ENCODE measurements around the gene STKLD1. TPM values are rescaled to one million over a fixed set of nuclear protein-coding genes. Genes with fewer than 3 reads are reported as not detected.
"Not testable (repeated sequence)": the region's sequence is repeated elsewhere in the genome, so short reads cannot be mapped to it uniquely, and the experiment has no call there.

Gene STKLD1
- total RNA-seq, 3 donors from 2014 or later = 0.59 to 3.9 (median 0.96) TPM

DNA sequence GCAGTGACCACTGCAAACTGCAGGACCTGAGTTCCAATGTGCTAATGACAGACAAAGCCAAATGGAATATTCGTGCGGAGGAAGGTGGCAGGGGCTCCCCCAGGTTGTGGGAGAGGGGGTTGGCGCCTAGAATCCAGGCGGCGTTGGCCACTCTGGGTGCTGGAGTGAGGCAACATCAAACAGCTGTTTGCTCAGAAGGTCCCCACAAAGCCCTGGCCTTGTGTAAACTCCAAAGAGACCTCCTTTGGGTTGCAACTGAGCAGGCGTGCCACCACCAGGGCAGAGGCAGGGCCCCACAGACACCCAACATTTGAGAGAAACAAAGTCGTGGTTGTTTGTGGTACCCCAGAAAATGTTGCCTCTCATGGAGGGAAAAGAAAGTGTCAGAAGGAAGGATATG lies 14.5 kb downstream of the STKLD1 start:
- TF ChIP-seq, protein P1, sequence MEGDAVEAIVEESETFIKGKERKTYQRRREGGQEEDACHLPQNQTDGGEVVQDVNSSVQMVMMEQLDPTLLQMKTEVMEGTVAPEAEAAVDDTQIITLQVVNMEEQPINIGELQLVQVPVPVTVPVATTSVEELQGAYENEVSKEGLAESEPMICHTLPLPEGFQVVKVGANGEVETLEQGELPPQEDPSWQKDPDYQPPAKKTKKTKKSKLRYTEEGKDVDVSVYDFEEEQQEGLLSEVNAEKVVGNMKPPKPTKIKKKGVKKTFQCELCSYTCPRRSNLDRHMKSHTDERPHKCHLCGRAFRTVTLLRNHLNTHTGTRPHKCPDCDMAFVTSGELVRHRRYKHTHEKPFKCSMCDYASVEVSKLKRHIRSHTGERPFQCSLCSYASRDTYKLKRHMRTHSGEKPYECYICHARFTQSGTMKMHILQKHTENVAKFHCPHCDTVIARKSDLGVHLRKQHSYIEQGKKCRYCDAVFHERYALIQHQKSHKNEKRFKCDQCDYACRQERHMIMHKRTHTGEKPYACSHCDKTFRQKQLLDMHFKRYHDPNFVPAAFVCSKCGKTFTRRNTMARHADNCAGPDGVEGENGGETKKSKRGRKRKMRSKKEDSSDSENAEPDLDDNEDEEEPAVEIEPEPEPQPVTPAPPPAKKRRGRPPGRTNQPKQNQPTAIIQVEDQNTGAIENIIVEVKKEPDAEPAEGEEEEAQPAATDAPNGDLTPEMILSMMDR (IDR thresholded peaks at IDR 0.05) = no peak
- TF ChIP-seq POLR2AphosphoS5 (IDR thresholded peaks at IDR 0.05) (no peak), POLR2A (IDR thresholded peaks at IDR 0.05) (no peak)
- Histone ChIP-seq H3K9me3 (no peaks in the 10 kb centered on the region), H3K27ac (no peak overlapping the region), H3K4me3 (no peak overlapping the region), H3K4me1 (no peaks in the 10 kb centered on the region), H3K27me3 (peaks cover 0 to 17% of the 10 kb centered on the region in 2 donors), H3K36me3 (no peaks in the 10 kb centered on the region)
- intact Hi-C loops (cut with DNase I; ENCODE audit: low total_unique reads) = loop anchor here (10.0 kb wide), 1 partner anchor 474 kb away; no protein-coding TSS in a partner anchor
- DNase-seq (ENCODE audit: low spot score in 2 of 2) = no peak

- intact Hi-C loops (cut with DNase I; ENCODE audit: low total_unique reads) = loop anchor here (10.0 kb wide), 1 partner anchor 473 kb away; no protein-coding TSS in a partner anchor
- H3K4me1 ChIP-seq; H3K36me3 ChIP-seq; H3K27ac ChIP-seq; DNase-seq (ENCODE audit: low spot score in 2 of 2); H3K4me3 ChIP-seq; H3K9me3 ChIP-seq: not testable (repeated sequence)
- H3K27me3 ChIP-seq = peaks cover 0 to 17% of the 10 kb centered on the region in 2 donors
Measured at GRCh38 chr9:133391449-133391848, 15.3 kb downstream of the STKLD1 start.

DNA sequence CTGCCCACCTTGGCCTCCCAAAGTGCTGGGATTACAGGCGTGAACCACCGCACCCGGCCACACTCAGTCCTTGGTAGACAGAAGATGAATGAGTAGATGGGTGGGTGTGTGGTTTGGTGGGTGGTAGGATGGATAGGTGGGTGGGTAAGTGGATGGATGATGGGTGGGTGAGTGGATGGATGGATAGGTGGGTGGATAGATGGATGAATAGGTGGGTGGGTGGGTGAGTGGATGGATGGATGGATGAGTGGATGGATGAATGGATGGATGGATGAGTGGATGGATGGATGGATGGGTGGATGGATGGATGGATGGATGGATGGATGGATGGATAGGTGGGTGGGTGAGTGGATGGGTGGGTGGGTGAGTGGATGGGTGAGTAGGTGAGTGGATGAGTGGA lies 16.1 kb downstream of the STKLD1 start:
- peaks cover 0 to 17% of the 10 kb centered on the region in 2 donors for H3K27me3 ChIP-seq
- intact Hi-C loops (cut with DNase I; ENCODE audit: low total_unique reads) = loop anchor here (10.0 kb wide), 1 partner anchor 472 kb away; no protein-coding TSS in a partner anchor
- H3K9me3 ChIP-seq = not testable (repeated sequence)

GRCh38 chr9:133393399-133393798 lies 17.2 kb downstream of the STKLD1 start:
- Histone ChIP-seq H3K27me3 (peaks cover 0 to 17% of the 10 kb centered on the region in 2 donors), H3K4me3 (no peak overlapping the region)
- intact Hi-C loops (cut with DNase I; ENCODE audit: low total_unique reads) = loop anchor here (10.0 kb wide), 1 partner anchor 471 kb away; no protein-coding TSS in a partner anchor

More for the DNA sequence above, 16.1 kb downstream of the STKLD1 start:
- not testable (repeated sequence) for DNase-seq (ENCODE audit: low spot score in 2 of 2); H3K4me1 ChIP-seq; H3K36me3 ChIP-seq; H3K27ac ChIP-seq; H3K4me3 ChIP-seq

GRCh38 chr9:133394687-133395271 lies 18.6 kb downstream of the STKLD1 start:
- no peak for DNase-seq (ENCODE audit: low spot score in 2 of 2)
- H3K4me1 ChIP-seq = no peaks in the 10 kb centered on the region
- no peak overlapping the region for H3K4me3 ChIP-seq
- TF ChIP-seq, protein P1 (IDR thresholded peaks at IDR 0.05) = no peak
- H3K27ac ChIP-seq = no peak overlapping the region
- no peaks in the 10 kb centered on the region for H3K36me3 ChIP-seq
- H3K27me3 ChIP-seq = peaks cover 0 to 17% of the 10 kb centered on the region in 2 donors
- intact Hi-C loops (cut with DNase I; ENCODE audit: low total_unique reads) = loop anchor here (10.0 kb wide), 1 partner anchor 470 kb away; no protein-coding TSS in a partner anchor
- H3K9me3 ChIP-seq = no peaks in the 10 kb centered on the region

More at GRCh38 chr9:133393399-133393798, 17.2 kb downstream of the STKLD1 start:
- Histone ChIP-seq H3K4me1 (no peaks in the 10 kb centered on the region), H3K9me3 (no peaks in the 10 kb centered on the region), H3K36me3 (no peaks in the 10 kb centered on the region), H3K27ac (no peak overlapping the region)
- no peak for DNase-seq (ENCODE audit: low spot score in 2 of 2)
- no peak for TF ChIP-seq POLR2A (IDR thresholded peaks at IDR 0.05)
- TF ChIP-seq, protein P1 (IDR thresholded peaks at IDR 0.05) = no peak
- no peak for TF ChIP-seq POLR2AphosphoS5 (IDR thresholded peaks at IDR 0.05)

DNA sequence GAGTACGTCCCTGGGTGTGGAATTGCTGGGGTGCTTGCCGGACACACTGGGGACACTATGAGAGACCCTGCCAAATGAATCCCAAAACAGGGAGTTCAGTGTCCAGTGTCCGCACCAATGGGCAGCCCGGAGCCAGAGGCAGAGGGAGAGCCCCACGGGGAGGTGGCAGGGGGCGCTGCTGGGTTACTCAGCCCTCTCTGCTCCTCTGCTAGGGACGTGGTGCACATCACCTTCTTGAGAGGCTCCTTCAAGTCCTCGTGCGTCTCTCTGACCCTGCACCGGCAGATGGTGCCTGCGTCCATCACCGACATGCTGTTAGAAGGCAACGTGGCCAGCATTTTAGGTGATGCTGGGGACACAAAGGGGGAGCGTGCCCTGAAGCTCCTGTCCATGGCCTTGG lies 20.8 kb downstream of the STKLD1 start:
- Histone ChIP-seq H3K4me1 (no peaks in the 10 kb centered on the region), H3K27me3 (peaks cover 0 to 17% of the 10 kb centered on the region in 2 donors), H3K9me3 (no peaks in the 10 kb centered on the region), H3K4me3 (no peak overlapping the region), H3K27ac (no peak overlapping the region), H3K36me3 (no peaks in the 10 kb centered on the region)
- intact Hi-C loops (cut with DNase I; ENCODE audit: low total_unique reads) = loop anchor here (10.0 kb wide), 1 partner anchor 468 kb away; no protein-coding TSS in a partner anchor
- DNase-seq (ENCODE audit: low spot score in 2 of 2) = no peak
- TF ChIP-seq, protein P1 (IDR thresholded peaks at IDR 0.05) = no peak
- TF ChIP-seq POLR2AphosphoS5 (IDR thresholded peaks at IDR 0.05) = no peak
- TF ChIP-seq POLR2A (IDR thresholded peaks at IDR 0.05) = no peak

Data from breast epithelium (tissue), 4 donors.